Naive B cell (primary cell): Measurements from ENCODE around the gene CIT. TPM values are rescaled to one million over a fixed set of nuclear protein-coding genes. Genes with fewer than 3 reads are reported as not detected.
A peak's percentile ranks its signal among the peaks of the same experiment; 100 is the strongest.
"Not testable (repeated sequence)": the region's sequence is repeated elsewhere in the genome, so short reads cannot be mapped to it uniquely, and the experiment has no call there.

Source experiments
- ATAC-seq, 2 donors: fragments of 150-1000 bp; cut with Tn5 transposase; 2 replicates each; pipeline ENCODE4 v1.10.0; 2021; ENCODE audit warnings: low read depth in 2 of 2, mild to moderate bottlenecking in 2 of 2, moderate library complexity in 2 of 2
- DNase-seq: peaks from one replicate; pipeline ENCODE4 v3.0.0; 2022
- H3K27ac Mint-ChIP-seq, 6 donors: one replicate each; pipeline ENCODE4 v1.8.0; 2020 to 2022; ENCODE audit warnings: mild to moderate bottlenecking in 6 of 6, mixed read lengths in 6 of 6, moderate library complexity in 5 of 6, inconsistent platforms in 2 of 6
- H3K27me3 Mint-ChIP-seq, 3 donors: one replicate each; pipeline ENCODE4 v1.8.0; 2021 to 2022; ENCODE audit warnings: mixed read lengths in 3 of 3, mild to moderate bottlenecking in 1 of 3
- H3K36me3 Mint-ChIP-seq, 2 donors: one replicate each; pipeline ENCODE4 v1.8.0; 2020 to 2022; ENCODE audit warnings: mixed read lengths in 2 of 2, inconsistent platforms in 1 of 2, mild to moderate bottlenecking in 1 of 2
- H3K4me1 Mint-ChIP-seq, 3 donors: one replicate each; pipeline ENCODE4 v1.8.0; 2020 to 2022; ENCODE audit warnings: mixed read lengths in 3 of 3, inconsistent platforms in 1 of 3, mild to moderate bottlenecking in 1 of 3, moderate library complexity in 1 of 3
- H3K4me3 Mint-ChIP-seq, 8 donors: one replicate each; pipeline ENCODE4 v1.8.0; 2020 to 2022; ENCODE audit warnings: mild to moderate bottlenecking in 8 of 8, mixed read lengths in 8 of 8, moderate library complexity in 8 of 8, inconsistent platforms in 2 of 8
- H3K9me3 Mint-ChIP-seq, 7 donors: one replicate each; pipeline ENCODE4 v1.8.0; 2020 to 2022; ENCODE audit warnings: mixed read lengths in 7 of 7, mild to moderate bottlenecking in 5 of 7, inconsistent platforms in 2 of 7, moderate library complexity in 1 of 7
- polyA plus RNA-seq, 6 donors: library from polyadenylated mRNA; unstranded; fragments of 300-500 nt; fragmentation: Illumina TruSeq; gene quantifications; one replicate each; pipeline ENCODE4 v1.2.3, GENCODE V29; 2021; ENCODE audit warnings: low read depth in 6 of 6

The CIT gene
- polyA plus RNA-seq, 6 donors from 2014 or later, result 0.34 to 1.1 (median 0.58) TPM; not detected in 2

- H3K4me3 Mint-ChIP-seq, ATAC-seq, DNase-seq, H3K4me1 Mint-ChIP-seq, H3K9me3 Mint-ChIP-seq, H3K27ac Mint-ChIP-seq, H3K36me3 Mint-ChIP-seq: not testable (repeated sequence)
- H3K27me3 Mint-ChIP-seq, result peaks cover 4 to 20% (median 12%) of the 10 kb centered on the region in 3 donors
Measured at GRCh38 chr12:119892611-119893010, 15.5 kb upstream of the CIT start.

- Mint-ChIP-seq H3K27ac (no peak overlapping the region), H3K36me3 (no peaks in the 10 kb centered on the region), H3K4me3 (no peak overlapping the region), H3K4me1 (no peaks in the 10 kb centered on the region), H3K27me3 (peaks cover 24 to 27% (median 25%) of the 10 kb centered on the region in 3 donors), H3K9me3 (peaks cover 0 to 2% (median 0%) of the 10 kb centered on the region in 7 donors)
- ATAC-seq, result no peak
- no peak for DNase-seq
Measured at GRCh38 chr12:119885549-119885948, 8.4 kb upstream of the CIT start.

DNA sequence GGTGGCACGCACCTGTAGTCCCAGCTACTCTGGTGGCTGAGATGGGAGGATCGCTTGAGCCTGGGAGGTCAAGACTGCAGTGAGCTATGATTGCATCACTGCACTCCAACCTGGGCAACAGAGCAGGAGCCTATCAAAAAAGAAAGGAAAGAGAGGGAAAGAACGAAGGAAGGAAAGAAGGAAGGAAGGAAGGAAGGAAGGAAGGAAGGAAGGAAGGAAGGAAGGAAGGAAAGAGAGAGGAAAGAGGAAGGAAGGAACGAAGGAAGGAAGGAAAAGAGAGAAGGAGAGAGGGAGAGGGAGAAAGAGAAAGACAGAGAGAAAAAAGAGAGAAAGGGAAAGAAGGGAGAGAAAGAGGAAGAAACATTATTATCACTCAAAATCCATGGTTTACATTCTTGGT, 6.7 kb upstream of the CIT start:
- H3K4me3 Mint-ChIP-seq, result peak overlapping the region in 1 of 8 donors; percentile 47
- peak overlapping the region in 1 of 6 donors; percentile 56 for H3K27ac Mint-ChIP-seq
- H3K4me1 Mint-ChIP-seq, ATAC-seq, DNase-seq, H3K9me3 Mint-ChIP-seq, H3K36me3 Mint-ChIP-seq: not testable (repeated sequence)
- peaks cover 24 to 27% (median 25%) of the 10 kb centered on the region in 3 donors for H3K27me3 Mint-ChIP-seq

GRCh38 chr12:119883237-119883636, 6.1 kb upstream of the CIT start:
- H3K36me3 Mint-ChIP-seq, result no peaks in the 10 kb centered on the region
- no peaks in the 10 kb centered on the region for H3K4me1 Mint-ChIP-seq
- ATAC-seq, result no peak
- H3K4me3 Mint-ChIP-seq, result no peak overlapping the region
- DNase-seq, result no peak
- H3K27ac Mint-ChIP-seq, result no peak overlapping the region
- peaks cover 0 to 2% (median 0%) of the 10 kb centered on the region in 7 donors for H3K9me3 Mint-ChIP-seq
- H3K27me3 Mint-ChIP-seq, result peaks cover 24 to 27% (median 25%) of the 10 kb centered on the region in 3 donors

DNA sequence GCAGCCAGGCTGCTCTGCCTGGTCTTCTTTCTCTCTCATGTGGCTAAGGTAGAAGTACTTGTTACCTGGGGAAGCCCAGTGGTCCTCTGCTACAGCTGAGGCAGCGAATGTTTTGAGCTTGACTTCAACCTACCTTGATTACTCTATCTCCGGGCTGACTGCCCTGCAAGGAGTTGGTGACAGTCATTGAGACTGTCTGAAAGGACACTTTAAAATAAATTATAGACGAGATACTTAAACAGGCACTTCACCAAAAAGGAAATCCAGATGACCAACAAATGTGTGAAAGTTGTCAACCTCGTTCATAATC, 474 bp upstream of the CIT start:
- Mint-ChIP-seq H3K4me1 (peaks cover 9 to 13% (median 11%) of the 10 kb centered on the region in 3 donors), H3K9me3 (no peaks in the 10 kb centered on the region), H3K4me3 (peak overlapping the region; percentile 81 to 94 (median 89)), H3K36me3 (no peaks in the 10 kb centered on the region), H3K27ac (peak overlapping the region in 4 of 6 donors; percentile 21 to 79 (median 60)), H3K27me3 (peaks cover 0 to 10% (median 0%) of the 10 kb centered on the region in 3 donors)
- no peak for DNase-seq
- ATAC-seq, result peak in 1 of 2 donors; percentile 34

GRCh38 chr12:119870457-119870856, 6.7 kb downstream of the CIT start:
- no peaks in the 10 kb centered on the region for H3K9me3 Mint-ChIP-seq
- H3K36me3 Mint-ChIP-seq, result no peaks in the 10 kb centered on the region
- no peaks in the 10 kb centered on the region for H3K27me3 Mint-ChIP-seq
- ATAC-seq (no peak), DNase-seq (no peak)
- no peak overlapping the region for H3K27ac Mint-ChIP-seq
- H3K4me3 Mint-ChIP-seq, result no peak overlapping the region
- H3K4me1 Mint-ChIP-seq, result no peaks in the 10 kb centered on the region

DNA sequence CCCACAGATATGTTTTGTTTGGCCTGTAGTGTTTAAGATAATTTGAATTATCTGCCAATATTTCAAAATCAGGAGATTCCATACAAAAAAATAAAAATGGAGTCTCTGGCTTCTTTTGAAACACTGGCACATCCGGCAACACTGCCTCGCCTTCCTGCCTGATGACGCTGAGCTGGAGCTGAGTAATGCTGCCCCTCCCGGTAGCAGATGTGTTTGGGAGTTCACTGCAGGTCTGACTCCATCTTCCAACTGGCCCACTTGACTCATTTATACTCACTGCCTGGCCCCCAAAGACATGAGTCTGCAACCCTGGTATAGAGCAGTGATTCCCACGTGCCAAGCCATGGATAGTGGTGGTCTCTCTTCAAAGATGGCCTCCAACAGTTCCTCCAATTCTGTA, 7.4 kb downstream of the CIT start:
- ATAC-seq, result no peak
- Mint-ChIP-seq H3K36me3 (no peaks in the 10 kb centered on the region), H3K27ac (no peak overlapping the region), H3K27me3 (no peaks in the 10 kb centered on the region), H3K4me3 (no peak overlapping the region), H3K4me1 (no peaks in the 10 kb centered on the region), H3K9me3 (no peaks in the 10 kb centered on the region)
- DNase-seq, result no peak

- H3K4me3 Mint-ChIP-seq, result no peak overlapping the region
- ATAC-seq (no peak), DNase-seq (no peak)
- no peak overlapping the region for H3K27ac Mint-ChIP-seq
- no peaks in the 10 kb centered on the region for H3K36me3 Mint-ChIP-seq
- H3K9me3 Mint-ChIP-seq, result no peaks in the 10 kb centered on the region
- H3K4me1 Mint-ChIP-seq, result no peaks in the 10 kb centered on the region
- H3K27me3 Mint-ChIP-seq, result no peaks in the 10 kb centered on the region
Measured at GRCh38 chr12:119868992-119869391, 8.1 kb downstream of the CIT start.

DNA sequence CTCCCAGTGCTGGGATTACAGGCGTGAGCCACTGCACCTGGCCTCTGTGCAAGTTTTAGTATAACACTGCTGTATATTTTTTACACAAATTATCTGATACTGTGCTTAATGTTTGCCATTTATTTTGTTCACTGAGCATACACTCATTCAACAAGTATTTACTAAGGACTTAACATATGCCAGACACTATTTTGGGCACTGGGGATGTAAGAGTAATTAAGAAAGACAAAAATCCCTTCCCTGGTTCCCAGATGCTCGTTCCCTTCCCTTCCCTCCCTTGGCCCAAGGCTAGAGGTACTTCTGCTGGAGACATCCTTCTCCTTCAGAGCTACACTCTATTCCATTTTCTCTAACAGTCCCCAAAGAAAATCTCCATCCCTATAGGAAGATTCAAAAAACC, 12.5 kb downstream of the CIT start:
- Mint-ChIP-seq H3K4me1 (no peaks in the 10 kb centered on the region), H3K9me3 (no peaks in the 10 kb centered on the region), H3K36me3 (no peaks in the 10 kb centered on the region), H3K27ac (no peak overlapping the region), H3K4me3 (no peak overlapping the region), H3K27me3 (no peaks in the 10 kb centered on the region)
- DNase-seq, result no peak
- no peak for ATAC-seq

DNA sequence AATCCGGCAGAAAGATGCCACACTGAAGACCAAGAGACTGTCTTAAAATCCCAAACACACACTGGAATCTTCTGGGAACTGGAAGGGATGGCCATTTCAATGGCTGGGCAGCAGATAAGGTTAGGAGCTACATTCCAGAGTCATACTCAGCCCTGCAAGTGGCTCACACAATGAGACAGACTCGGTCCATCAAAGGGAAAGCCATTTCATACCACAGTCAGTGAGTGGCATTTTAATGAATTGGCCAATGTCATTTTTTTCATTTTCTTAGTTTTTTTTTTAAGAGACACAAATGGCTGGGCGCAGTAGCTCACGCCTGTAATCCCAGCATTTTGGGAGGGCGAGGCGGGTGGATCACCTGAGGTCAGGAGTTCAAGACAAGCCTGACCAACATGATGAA, 17.9 kb downstream of the CIT start:
- ATAC-seq (no peak), DNase-seq (no peak)
- no peaks in the 10 kb centered on the region for H3K4me1 Mint-ChIP-seq
- no peaks in the 10 kb centered on the region for H3K36me3 Mint-ChIP-seq
- H3K27me3 Mint-ChIP-seq, result no peaks in the 10 kb centered on the region
- H3K4me3 Mint-ChIP-seq, result no peak overlapping the region
- H3K9me3 Mint-ChIP-seq, result no peaks in the 10 kb centered on the region
- H3K27ac Mint-ChIP-seq, result no peak overlapping the region

DNA sequence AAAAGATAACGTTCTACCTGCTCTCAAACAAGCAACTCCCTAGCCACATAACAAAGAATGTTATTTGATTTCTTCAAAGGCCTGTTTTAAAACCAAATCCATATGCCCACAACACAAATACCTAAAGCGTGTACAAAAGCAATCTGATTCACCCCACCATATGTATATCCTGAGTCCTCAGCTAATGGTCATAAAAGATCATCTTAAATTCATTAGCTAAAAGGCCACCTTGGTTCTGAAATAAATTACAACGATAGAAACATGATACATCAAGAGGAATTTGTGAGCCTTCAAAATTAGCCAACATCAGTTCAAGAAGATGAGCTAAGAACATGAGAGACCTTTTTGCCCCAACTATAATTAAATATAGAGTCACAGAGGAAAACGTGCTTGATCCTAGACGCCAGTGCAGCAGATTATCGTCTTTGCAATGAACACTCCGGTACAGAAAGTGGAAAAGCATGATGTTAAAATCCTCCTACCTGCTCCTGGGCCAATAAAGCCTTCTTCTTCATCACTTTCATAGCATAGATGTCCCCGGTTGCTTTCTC, 20.0 kb downstream of the CIT start:
- Mint-ChIP-seq H3K9me3 (no peaks in the 10 kb centered on the region), H3K27ac (no peak overlapping the region), H3K27me3 (no peaks in the 10 kb centered on the region), H3K36me3 (no peaks in the 10 kb centered on the region), H3K4me1 (no peaks in the 10 kb centered on the region), H3K4me3 (no peak overlapping the region)
- DNase-seq (no peak), ATAC-seq (no peak)

DNA sequence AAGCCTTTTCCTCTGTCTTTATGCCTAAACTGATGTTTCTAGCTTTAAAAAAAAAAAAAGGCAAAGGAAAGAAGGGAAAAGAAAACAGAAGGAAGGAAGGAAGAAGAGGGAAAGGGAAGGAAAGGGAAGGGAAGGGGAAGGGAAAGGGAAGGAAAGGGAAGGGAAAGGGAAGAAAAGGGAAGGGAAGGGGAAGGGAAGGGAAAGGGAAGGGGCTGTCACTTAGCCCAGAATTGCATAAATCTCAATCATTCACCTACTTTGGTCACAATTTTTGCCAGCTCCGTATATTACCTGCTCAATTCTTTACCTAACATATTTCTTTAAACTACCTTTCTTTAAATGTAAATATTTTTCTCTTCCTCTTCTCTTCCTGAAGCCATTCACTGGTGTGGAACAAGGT, 26.8 kb downstream of the CIT start:
- H3K9me3 Mint-ChIP-seq, result no peaks in the 10 kb centered on the region
- no peak overlapping the region for H3K27ac Mint-ChIP-seq
- H3K4me1 Mint-ChIP-seq, result no peaks in the 10 kb centered on the region
- no peaks in the 10 kb centered on the region for H3K27me3 Mint-ChIP-seq
- H3K4me3 Mint-ChIP-seq, result no peak overlapping the region
- H3K36me3 Mint-ChIP-seq, result no peaks in the 10 kb centered on the region
- ATAC-seq, result no peak
- DNase-seq, result no peak

DNA sequence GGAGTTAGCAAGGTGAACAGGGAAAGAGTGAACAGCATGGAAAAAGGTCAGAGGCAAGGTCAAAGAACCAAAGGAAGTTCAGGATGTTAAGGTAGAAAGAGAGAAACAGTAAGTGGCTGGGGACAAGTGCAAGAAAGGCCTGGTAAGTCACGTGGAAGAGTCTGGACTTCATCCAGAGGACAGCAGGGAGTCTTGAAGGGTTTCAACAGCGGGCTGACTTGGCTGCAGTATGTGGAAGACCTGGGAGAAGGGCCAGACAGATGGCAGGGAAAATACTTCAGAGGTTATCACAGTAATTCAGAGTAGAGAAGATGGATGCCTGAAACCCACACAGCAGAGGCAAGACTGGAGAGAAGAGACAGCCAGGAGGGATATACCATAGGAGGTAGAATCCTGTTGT, 34.0 kb downstream of the CIT start:
- Mint-ChIP-seq H3K4me3 (no peak overlapping the region), H3K27ac (no peak overlapping the region), H3K4me1 (peaks cover 0 to 14% (median 7%) of the 10 kb centered on the region in 3 donors), H3K27me3 (no peaks in the 10 kb centered on the region), H3K36me3 (peaks cover 8% of the 10 kb centered on the region in 2 donors), H3K9me3 (peaks cover 0 to 9% (median 7%) of the 10 kb centered on the region in 7 donors)
- ATAC-seq, result no peak
- no peak for DNase-seq

GRCh38 chr12:119842380-119842779, 34.7 kb downstream of the CIT start:
- ATAC-seq, result no peak
- Mint-ChIP-seq H3K27me3 (no peaks in the 10 kb centered on the region), H3K4me1 (peaks cover 0 to 14% (median 7%) of the 10 kb centered on the region in 3 donors), H3K9me3 (peaks cover 0 to 9% (median 7%) of the 10 kb centered on the region in 7 donors), H3K36me3 (peaks cover 8% of the 10 kb centered on the region in 2 donors), H3K27ac (no peak overlapping the region), H3K4me3 (no peak overlapping the region)
- DNase-seq, result no peak
